Kidney epithelial cell (primary cell): ENCODE data around the gene CCDC71L. TPM values are rescaled to one million over a fixed set of nuclear protein-coding genes. Genes with fewer than 3 reads are reported as not detected.

Experiments
- DNase-seq: peaks from one replicate; pipeline ENCODE4 v3.0.0-alpha.2; 2010; ENCODE audit warnings: low read depth
- H3K27me3 ChIP-seq: 2 replicates; pipeline ENCODE4 v1.6.0; 2011; ENCODE audit warnings: low read length; ENCODE audit not compliant: control insufficient read depth, insufficient read depth
- H3K36me3 ChIP-seq: 2 replicates; pipeline ENCODE4 v1.5.1; 2011; ENCODE audit warnings: low read length; ENCODE audit not compliant: control insufficient read depth, insufficient read depth
- H3K4me3 ChIP-seq: 2 replicates; pipeline ENCODE4 v1.5.1; 2011; ENCODE audit warnings: low read depth, mild to moderate bottlenecking, control low read depth, low read length
- CTCF ChIP-seq: IDR thresholded peaks from 2 replicates; pipeline ENCODE4 v1.5.1; 2011; ENCODE audit warnings: mild to moderate bottlenecking, moderate library complexity, low read length, control low read depth, inconsistent platforms; ENCODE audit not compliant: insufficient read depth, poor library complexity, severe bottlenecking
- total RNA-seq: library from RNA; depleted of rRNA; stranded (reverse); fragments of >200 nt; gene quantifications from 2 replicates; pipeline ENCODE4 v1.2.3, GENCODE V29; 2015

The CCDC71L gene
- total RNA-seq, 1 donor from 2014 or later, result 32.1 TPM

GRCh38 chr7:106629516-106629915 is 31.4 kb downstream of the CCDC71L start:
- no peak for DNase-seq
- TF ChIP-seq CTCF, result no peak

GRCh38 chr7:106626376-106627164 is 34.4 kb downstream of the CCDC71L start:
- no peak for TF ChIP-seq CTCF

More at GRCh38 chr7:106629516-106629915, 31.4 kb downstream of the CCDC71L start:
- H3K4me3 ChIP-seq, result no peak overlapping the region
- no peaks in the 10 kb centered on the region for H3K36me3 ChIP-seq
- peaks cover 2% of the 10 kb centered on the region for H3K27me3 ChIP-seq

GRCh38 chr7:106625678-106626301 is 35.2 kb downstream of the CCDC71L start:
- no peak for DNase-seq
- no peak for TF ChIP-seq CTCF
- no peaks in the 10 kb centered on the region for H3K27me3 ChIP-seq
- H3K36me3 ChIP-seq, result no peaks in the 10 kb centered on the region
- no peak overlapping the region for H3K4me3 ChIP-seq

More at GRCh38 chr7:106626376-106627164, 34.4 kb downstream of the CCDC71L start:
- Histone ChIP-seq H3K4me3 (no peak overlapping the region), H3K27me3 (no peaks in the 10 kb centered on the region), H3K36me3 (no peaks in the 10 kb centered on the region)
- DNase-seq, result no peak

GRCh38 chr7:106623853-106624252 is 37.1 kb downstream of the CCDC71L start:
- no peak for TF ChIP-seq CTCF
- DNase-seq, result no peak
- Histone ChIP-seq H3K36me3 (no peaks in the 10 kb centered on the region), H3K4me3 (no peak overlapping the region), H3K27me3 (no peaks in the 10 kb centered on the region)

- no peak for DNase-seq
- no peaks in the 10 kb centered on the region for H3K27me3 ChIP-seq
- TF ChIP-seq CTCF, result no peak
These were observed 37.7 kb downstream of the CCDC71L start for GRCh38 chr7:106623315-106623660.

More at GRCh38 chr7:106623315-106623660, 37.7 kb downstream of the CCDC71L start:
- Histone ChIP-seq H3K4me3 (no peak overlapping the region), H3K36me3 (no peaks in the 10 kb centered on the region)
